Medulla oblongata (tissue), 1 donor: ENCODE measurements around the gene DENND2D.
A peak's percentile ranks its signal among the peaks of the same experiment; 100 is the strongest.

Experiments used
- DNase-seq: peaks from one replicate; pipeline ENCODE4 v3.0.0-alpha.2; 2015; ENCODE audit errors: extremely low spot score

Gene DENND2D

DNA sequence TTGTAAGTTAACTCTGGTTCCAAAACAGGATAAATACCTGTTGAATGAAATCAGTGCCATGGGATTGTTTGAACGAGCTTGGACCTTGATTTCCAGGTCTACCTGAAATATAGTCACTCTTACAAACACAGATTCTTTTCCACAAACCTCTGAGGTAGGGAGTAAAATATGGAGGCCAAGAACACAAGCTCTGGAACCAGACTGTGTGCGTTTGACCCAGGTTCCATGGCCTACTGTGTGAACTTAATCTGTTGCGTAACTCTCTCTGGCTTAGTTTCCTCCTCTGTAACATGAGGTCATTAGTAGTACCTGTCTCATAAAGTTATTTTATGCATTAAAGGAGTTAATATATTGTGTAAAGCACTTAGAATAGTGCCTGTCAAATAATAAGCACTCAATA, 25.1 kb downstream of the DENND2D start:
- DNase-seq: no peak

DNA sequence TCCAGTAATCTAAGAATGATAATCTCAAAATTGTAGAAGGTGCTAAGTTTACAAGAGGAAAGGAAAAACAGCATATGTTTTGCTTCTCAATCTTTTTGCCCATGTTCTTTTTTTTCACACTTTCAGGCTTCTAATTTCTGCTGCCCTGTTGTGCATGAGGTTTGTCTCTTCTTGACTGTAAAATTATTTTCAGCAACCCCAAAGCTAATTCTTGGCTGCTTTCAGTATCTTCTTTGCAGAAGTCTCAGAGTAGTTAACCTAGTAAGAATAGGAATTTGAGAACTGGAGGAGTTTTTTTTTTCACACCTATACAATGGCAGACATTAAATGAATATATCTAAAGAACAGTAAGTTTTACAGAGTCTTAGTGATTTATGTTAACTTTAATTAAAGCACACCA, 26.4 kb downstream of the DENND2D start:
- DNase-seq: no peak

DNA sequence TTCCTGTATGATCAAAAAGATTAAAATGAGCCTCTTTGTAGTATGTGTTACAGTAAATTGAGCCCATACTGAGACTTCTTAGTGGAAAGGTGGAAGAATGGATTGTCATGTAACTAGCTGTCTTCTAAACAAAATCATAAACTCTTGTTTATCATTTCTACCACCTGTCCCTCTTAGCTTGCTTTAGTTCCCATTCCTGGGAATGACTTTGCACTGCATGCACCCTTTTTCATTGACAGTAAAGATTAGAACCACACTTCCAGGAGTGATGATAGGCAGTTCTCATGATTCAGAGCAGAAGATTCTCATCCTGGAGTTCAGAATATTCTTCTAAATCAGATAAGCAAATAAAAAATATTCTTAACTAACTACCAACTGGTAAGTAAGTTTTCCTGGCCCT, 28.0 kb downstream of the DENND2D start:
- no peak for DNase-seq

DNA sequence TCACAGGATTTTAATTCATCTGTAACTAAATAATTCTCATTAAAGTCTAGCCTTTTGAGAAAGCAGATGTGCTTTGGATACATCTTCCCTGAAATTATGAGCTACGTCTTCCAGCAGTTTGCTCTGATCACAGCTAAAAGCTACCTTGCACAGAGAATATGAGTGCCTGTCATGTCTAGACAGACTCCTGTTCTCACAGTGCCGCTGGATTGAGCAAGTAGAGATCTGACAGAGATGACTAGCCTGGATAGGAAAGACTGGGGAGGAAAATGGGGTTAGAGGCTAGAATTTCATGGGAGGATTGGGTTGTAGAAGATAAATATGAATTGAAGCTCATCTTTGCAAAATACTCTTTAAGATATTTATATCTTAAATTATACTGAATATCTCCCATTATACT, 36.3 kb downstream of the DENND2D start:
- DNase-seq: no peak

DNA sequence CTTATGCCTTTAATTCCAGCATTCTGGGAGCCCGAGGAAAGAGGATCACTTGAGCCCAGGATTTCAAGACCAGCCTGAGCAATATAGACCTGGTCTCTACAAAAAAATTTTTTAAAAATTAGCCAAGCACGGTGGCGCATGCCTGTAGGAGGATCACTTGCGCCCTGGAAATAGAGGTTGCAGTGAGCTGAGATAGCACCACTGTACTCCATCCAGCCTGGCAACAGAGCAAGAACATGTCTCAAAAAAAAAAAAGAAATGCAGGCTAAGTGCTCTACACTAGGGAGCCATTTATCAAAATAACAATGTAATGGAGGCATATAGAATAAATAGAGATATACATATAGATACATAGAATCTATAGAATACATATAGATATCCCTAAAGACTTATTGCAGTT, 37.1 kb downstream of the DENND2D start:
- no peak for DNase-seq

DNA sequence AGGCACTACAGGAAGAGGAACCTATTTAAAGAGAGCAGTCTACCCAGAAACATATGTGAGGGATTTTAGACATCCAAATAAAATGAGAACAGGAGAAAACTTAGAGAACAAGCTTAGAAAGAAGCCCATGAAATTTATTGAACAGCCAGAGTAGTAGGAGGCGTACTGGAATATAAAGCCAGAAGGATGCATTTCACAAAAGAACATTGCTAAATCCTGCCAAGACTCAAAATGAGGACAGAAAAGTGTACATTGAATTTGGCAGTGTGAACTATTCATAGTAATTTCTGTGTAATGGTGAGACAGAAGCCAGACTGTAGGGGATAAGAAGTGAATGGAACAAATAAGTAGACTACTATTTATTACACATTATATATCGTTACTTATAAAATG, 38.0 kb downstream of the DENND2D start:
- no peak for DNase-seq

DNA sequence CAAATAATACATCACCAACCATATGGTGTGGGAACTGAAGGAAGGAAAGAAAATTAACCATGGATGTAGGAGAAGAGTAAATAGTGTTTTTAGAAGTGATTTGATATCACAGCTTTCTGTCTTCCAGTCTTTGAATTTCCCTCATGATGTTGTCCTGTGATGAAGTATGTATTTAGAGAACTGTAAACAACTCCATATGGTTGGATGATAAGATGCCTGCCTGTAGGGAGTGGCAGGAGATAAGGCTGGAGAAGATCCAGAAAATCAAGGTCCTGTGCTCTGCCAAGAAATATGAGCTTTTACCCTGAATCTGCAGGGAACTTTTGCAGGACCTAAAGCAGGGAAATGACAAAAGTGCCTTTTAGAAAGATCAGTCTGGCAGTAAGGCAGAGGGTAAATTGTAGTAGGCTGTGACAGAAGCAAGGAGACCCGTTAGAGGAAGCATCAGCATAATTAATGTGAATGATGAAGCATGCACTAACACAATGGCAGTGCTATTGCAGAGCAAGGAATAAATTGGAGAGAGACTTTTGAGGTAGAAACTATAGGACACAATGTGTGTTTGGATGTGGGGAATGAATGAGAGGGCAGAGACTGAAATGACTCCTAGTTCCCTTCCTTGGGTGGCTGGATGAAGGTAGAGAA, 38.5 kb downstream of the DENND2D start:
- DNase-seq: no peak

DNA sequence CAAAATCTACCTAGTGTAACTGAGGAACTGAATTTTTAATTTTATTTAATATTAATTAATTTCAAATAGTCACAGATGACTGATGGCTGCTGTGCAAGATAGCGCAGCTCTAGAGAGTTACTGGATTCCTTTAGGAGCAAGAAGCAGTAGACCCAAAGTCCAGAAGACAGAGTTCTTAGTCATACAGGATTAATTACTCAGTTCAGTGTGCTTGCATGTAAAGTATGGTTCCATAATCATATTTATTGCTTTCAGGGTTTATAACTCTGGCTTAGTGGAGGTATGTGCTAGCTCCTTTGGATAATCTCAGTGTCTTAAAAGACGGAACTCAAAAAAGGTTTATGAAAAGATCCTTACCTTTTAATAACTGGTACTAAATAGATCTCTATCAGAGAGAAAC, 43.0 kb downstream of the DENND2D start:
- DNase-seq: no peak

DNA sequence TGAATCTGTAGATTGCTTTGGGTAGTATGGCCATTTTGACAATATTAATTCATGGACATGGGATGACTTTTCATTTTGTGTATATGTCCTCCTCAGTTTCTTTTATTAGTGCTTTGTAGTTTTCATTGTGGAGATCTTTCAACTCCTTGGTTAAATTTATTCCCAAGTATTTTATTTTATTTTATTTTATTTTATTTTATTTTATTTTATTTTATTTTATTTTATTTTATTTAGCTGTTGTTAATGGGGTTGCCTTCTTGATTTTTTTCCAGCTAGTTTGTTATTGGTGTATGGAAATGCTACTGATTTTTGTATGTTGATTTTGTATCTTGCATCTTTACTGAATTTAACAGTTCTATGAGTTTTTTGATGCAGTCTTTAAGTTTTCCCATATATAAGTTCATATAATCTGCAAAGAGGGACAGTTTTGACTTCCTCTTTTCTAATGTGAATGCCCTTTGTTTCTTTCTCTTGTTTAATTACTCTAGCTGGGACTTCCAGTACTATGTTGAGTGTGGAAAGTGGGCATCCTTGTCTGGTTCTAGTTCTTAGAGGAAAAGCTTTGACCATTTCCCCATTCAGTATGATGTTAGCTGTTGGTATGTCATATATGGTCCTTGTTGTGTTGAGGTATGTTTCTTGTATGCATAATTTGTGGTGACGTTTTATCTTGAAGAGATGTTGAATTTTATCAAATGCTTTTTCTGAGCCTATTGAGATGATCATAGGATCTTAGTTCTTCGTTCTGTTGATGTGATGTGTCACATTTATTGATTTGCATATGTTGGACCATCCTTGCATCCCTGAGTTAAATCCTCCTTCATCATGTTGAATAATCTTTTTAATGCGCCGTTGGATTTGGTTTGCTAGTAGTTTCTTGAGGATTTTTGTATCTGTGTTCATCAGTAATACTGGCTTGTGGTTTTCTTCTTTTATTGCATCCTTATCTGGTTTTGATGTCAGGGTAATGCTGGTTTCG, 46.1 kb downstream of the DENND2D start:
- DNase-seq: no peak

DNA sequence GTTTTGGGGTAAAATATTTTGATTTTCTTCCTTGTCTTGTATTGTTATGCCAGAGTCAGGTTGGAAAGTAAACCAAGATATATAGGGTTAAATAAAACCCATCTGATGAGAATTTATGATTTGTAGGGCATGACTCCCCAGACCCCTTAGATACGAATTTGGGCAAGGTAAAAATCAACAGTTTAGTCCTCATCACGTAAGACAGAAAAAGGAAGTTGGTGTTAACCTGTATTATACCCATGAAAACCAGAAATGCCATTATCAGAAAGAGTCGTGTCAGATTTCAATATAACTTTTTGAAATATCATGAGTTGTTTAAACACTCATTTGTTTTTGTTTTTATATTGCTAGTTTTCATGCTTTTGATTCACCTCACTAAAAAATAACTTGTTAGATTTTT, 48.6 kb downstream of the DENND2D start:
- no peak for DNase-seq

DNA sequence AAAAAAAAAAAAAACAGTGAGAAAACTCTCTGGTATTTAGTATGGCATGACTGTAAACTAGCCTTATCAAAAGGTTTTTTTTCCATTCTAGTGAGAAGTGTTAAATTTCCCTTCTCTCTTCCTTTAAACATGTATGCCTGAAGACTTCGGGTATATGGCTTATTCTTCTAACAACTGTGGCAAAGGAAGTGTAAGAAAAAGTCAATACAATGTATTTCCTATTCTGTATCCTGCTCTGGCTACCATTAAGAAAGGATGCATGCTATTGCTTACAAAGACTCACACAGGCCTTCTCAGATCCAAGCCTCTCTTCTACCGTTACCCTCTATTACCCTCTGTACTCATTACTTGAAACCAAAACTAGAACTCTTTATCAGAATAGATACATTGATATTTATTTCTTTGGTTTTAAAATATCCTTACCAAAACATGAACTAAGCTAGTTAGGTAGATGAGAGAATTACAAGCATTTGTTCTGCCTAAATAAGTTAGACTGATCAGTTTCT, 52.0 kb downstream of the DENND2D start:
- no peak for DNase-seq

DNA sequence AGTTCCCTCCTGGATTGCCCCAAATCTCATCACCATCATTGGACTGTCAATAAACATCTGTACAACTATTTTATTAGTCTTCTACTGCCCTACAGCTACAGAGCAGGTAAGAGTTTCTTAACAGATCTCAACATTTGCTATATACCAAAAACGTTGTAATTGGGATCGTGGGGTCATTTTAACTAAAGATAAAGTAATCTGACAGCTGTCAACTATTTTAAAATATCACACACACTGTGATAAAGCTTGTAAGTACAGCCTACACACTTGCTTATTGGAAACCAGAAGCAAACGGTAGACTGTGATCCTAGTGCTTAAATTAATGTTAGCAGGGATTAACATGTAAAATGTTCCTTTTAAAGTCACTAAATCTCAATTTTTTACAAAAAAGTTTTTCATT, 52.5 kb downstream of the DENND2D start:
- no peak for DNase-seq

DNA sequence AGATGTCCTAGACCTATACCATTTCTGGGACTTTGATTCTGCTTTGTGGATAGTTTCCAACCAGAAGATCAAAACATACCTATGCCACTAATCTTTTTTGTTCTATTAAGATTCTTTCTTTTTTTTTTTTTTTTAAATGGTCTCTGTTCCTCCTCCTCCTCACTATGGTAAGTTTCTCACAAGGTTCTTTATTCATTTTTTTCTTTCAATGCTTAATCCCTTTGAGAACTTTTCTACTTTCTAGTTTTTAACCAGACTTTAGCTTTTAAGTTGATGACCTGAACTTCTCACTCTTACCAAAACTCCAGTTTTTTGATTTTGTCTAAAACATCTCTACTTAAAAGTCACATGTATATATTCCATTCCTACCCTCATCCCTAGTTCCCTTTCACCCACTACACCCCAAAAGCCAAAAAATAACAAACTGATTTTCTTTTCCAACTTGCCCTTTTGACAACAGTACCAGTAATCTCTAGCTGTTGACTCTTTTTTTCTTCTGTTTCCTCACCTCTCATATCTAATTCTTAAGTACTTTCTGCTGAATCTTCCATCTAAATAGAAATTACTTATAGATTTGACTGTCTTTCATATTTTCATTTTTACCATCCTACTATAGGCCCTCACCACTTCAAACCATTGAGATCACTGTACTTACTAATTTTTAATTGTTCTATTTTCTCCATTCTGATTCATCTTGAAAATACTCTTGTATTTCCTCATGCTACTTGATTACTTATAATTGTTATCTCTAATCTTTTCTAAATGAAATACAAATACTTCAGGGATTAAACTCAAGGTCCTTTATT, 54.3 kb downstream of the DENND2D start:
- DNase-seq: no peak

DNA sequence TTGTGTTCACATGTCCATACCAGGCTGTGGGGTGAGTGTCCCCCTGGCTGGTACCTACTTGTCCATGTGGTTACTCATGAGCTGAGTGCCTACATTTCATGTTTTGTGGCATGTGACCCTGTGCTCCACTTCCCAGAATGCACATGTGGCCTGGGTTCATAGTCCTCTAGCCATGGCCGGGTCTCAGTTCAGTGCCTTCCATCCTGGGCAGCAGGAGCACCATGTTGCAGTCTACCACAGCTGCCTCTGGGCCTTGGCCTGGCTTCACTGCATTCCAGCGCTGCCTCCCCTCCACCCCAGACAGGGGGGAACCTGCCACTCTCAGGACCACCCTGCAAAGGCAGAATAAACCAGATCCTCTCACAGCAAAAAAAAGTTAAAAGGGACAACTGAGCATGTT, 54.9 kb downstream of the DENND2D start:
- no peak for DNase-seq

DNA sequence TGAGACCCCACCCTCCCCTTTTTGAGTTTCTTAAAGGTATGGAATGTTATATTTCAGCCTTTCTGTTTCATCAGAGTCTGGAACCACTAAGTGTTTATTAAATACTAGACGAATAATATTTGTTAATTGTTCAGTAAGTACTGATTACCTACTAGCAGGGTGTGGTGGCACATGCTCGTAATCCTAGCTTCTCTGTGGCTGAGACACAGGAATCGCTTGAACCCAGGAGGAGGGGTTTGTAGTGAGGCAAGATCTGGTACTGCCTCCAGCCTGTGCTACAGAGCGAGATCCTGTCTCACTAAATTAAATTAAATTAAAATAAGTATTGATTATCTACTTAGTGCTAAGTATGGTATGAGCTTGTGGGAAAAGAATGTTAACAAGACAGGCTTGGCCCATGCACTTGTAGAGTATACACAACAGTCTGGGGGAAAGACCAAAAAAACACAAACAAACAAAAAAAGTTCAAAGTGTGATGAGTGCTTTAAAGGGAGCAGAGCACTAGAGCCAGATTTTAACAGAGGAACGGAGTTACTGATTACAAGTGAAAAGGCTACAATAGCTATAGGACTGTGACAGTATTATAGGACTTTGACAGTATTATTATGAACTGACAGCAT, 58.0 kb downstream of the DENND2D start:
- DNase-seq: no peak

DNA sequence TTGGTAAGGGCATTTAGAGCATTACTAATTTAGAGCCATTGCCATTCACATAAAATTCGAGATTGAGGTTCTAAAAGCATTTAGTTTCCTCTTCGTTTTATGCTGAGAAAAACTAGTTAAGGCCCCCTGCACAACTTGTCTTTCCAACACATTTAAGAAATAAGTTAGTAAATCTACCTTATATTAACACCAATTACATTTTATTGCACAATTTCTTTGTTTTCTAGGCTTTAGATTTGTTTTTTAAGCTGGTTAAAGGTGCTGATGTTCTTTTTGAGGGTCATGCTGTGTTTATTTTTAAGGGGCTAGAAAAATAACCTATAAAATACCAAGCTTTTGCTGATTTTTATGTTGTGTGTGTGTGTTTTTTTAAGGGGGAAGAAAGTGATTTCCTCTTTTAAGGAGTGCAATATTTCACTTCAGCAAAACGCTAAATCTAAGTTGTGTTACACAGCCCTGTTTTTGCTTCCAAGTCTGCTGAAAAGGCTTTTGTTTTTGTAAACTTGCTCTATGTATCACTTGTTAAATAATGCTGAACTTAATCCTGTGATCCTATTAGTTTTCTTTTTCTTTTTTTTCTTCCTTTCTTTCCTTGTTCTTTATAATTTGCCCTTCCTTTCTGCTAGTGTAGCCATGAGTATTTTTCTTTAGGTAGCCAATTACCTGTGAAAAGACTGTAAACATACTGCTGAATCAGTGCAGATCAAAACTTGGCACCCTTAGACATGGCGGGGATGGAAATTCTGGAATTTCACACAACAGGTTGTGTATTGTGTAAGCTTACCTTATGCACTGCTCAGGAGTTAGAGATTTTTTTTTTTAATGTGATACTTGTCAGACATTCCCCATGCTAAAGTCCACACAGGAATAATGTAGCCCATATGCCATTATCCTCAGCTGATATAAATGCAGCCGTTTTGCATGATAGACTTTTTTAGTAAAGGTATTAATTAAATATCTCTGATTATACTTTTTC, 58.9 kb downstream of the DENND2D start:
- DNase-seq: no peak

DNA sequence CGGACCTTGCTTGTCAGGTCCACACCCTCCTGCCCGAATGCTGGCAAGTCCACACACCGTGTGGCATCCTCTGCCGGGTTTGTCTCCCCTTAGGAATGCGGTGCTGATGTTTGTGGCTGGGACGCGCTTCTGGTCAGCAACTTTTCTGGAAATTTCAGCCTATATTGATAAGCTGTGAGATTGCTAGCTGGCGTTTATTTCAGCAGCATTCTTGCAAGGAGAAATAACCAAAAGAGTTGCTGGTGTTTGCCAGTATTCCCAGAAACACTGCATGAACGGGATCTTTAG, 59.8 kb downstream of the DENND2D start:
- no peak for DNase-seq

DNA sequence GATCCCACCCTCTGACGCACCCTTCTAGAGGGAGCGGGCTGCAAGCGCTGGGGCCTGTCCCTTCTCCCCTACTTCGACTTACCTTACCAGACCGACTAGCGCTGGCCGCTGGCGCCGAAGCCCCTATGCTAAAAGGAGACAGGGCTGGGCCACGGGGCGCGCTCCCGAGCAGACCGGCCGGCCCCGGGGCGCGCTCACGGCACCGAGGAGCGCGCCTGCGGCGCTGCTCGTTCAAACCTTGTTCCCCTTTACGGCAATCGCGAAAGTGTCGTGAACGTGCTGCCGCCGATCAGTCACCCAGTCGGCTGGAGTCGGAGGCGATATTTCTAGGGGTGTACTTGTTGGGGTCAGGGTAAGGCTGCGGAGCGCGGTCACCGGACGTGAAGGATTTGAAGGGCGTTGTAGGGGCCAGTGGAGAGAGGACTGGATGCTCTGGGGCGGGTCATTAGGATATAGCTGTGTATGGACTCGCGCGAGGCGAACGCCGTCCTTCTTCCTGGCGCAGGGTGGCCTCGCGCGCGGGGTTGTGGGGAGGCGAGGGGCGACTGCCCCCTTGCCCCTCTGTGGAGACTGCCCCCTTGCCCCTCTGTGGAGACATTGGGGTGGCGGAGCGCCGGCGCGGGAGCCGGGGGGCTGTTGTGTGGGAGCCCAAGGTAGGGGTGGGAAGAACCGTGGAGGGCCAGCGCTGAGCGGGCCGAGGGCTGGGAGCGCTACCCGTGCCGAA, 60.3 kb downstream of the DENND2D start, which contains the start of the genes CEPT1 and DRAM2:
CEPT1 (plus strand) TSS at position 268 of the 724 bp plus-strand sequence. CDS start 7,492 bp downstream, outside the sequence.
DRAM2 (minus strand) TSS at position 138 of the 724 bp plus-strand sequence. CDS start 8,539 bp downstream, outside the sequence.
- peak; percentile 96 for DNase-seq

DNA sequence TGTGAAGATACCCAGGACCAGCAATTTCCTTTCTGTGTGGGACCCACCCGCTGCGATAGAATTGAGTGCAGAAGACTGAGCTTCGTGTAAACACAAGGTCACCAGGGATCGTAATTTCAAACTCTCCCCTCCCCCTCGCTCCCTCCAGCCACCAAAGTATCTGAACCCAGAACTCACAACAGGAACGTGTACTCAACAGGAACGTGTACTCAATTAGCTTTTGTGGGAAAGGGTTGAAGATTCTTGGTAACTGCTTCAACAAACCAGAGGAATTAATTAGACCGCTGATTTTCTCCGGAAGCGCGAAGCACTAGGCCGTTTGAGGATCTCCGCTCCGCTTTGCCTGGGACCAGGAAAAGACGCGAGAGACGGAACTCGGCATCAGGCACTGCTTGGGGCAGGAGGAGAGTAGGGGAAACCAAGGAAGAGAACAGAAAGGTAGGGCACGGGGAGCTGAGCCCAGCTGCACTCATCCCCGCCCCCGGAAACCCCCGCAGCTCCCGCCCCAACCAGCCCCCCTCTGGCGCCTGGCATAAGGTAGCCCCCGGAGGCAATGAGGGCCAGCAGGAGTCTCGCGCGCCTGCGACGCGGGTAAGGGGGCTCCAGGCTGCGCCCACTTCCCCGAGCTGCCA, 61.0 kb downstream of the DENND2D start:
- peak; percentile 64 for DNase-seq
